Stomach (tissue), 19 donors: ENCODE results near the gene IKBKE. TPM values are rescaled to one million over a fixed set of nuclear protein-coding genes. Genes with fewer than 3 reads are reported as not detected.

ENCODE experiments used
- DNase-seq, 2 donors: peaks; one replicate each; pipeline versions ENCODE4 v3.0.0 to v3.0.0-alpha.2; 2013 to 2019
- H3K27ac ChIP-seq, 5 donors: fragments of 200-600 bp in 4 of 5; sonication (generic) in 4 of 5; one replicate each; pipeline ENCODE4 v1.5.1; 2013 to 2019; ENCODE audit warnings: mild to moderate bottlenecking in 1 of 5, moderate library complexity in 1 of 5
- H3K27me3 ChIP-seq, 3 donors: fragments of 200-600 bp; sonication (generic); one replicate each; pipeline ENCODE4 v1.5.1; 2017 to 2019; ENCODE audit warnings: mixed run types in 1 of 3
- H3K36me3 ChIP-seq, 4 donors: fragments of 200-600 bp; sonication (generic); 1 replicate in 3 of 4; 2 replicates in 1 of 4; pipeline ENCODE4 v1.5.1; 2016 to 2019
- H3K4me1 ChIP-seq, 4 donors: fragments of 200-600 bp; sonication (generic); one replicate each; pipeline ENCODE4 v1.5.1; 2016 to 2019
- H3K4me3 ChIP-seq, 4 donors: fragments of 200-600 bp; sonication (generic) in 3 of 4; one replicate each; pipeline ENCODE4 v1.5.1; 2016 to 2019; ENCODE audit warnings: mild to moderate bottlenecking in 1 of 4
- H3K9me3 ChIP-seq, 4 donors: fragments of 200-600 bp; sonication (generic); one replicate each; pipeline ENCODE4 v1.5.1; 2016 to 2019
- EP300 ChIP-seq: sonication (generic); formaldehyde crosslinking; IDR thresholded peaks from one replicate; pipeline ENCODE4 v1.6.1; 2017; ENCODE audit warnings: antibody characterized with exemption
- POLR2A ChIP-seq, 4 donors: fragments of 450-650 bp; IDR thresholded peaks; one replicate each; pipeline ENCODE4 v1.6.1; 2016; ENCODE audit warnings: antibody characterized with exemption in 4 of 4, control low read depth in 2 of 4, mild to moderate bottlenecking in 1 of 4, moderate library complexity in 1 of 4
- POLR2AphosphoS5 ChIP-seq, 3 donors: sonication (generic); formaldehyde crosslinking; IDR thresholded peaks; one replicate each; pipeline ENCODE4 v1.6.1; 2016; ENCODE audit warnings: antibody characterized with exemption in 3 of 3
- whole genome bisulfite sequencing, 5 donors: extraction: QIAGEN DNeasy Blood & Tissue Kit in 3 of 5; methylation state at CpG; one replicate each; pipeline versions ENCODE4 v1.1.5 to v1.1.7; 2013 to 2018; 5-methylcytosine and 5-hydroxymethylcytosine counted together
- intact Hi-C: fragments of 100-400 bp; cut with DNase I; formaldehyde crosslinking; loops from one replicate; pipeline ENCODE4 v1.15.1; 2023; ENCODE audit warnings: low total_unique reads
- long read RNA-seq, 10 donors: transcript quantifications; one replicate each; lab custom pipeline, GENCODE V29; 2026
- polyA plus RNA-seq, 3 donors: library from polyadenylated mRNA; stranded (reverse); fragments of 200-250 nt; gene quantifications; one replicate each; pipeline ENCODE4 v1.2.3, GENCODE V29; 2013
- total RNA-seq, 5 donors: library from RNA; depleted of rRNA; stranded (reverse); fragments of >200 nt; gene quantifications; one replicate each; pipeline versions ENCODE4 v1.1.0 to v1.2.3, GENCODE V29; 2014 to 2016
- TF ChIP-seq, protein P1 (sequence below), 7 experiments: fragments of 450-650 bp in 4 of 7; fragments of 200-600 bp in 3 of 7; sonication (generic) in 3 of 7; IDR thresholded peaks; one replicate each; pipeline ENCODE4 v1.5.1; 2016 to 2019; ENCODE audit warnings: antibody characterized with exemption in 7 of 7, control low read depth in 2 of 7, mild to moderate bottlenecking in 1 of 7
- donor health status: healthy with polysubstance abuse.
- donor health status: Bipolar disorder and iron deficiency.
- donor health status: healthy.

The IKBKE gene
- total RNA-seq = 10 to 100 TPM in 3 of 5 donors, 1 to 10 TPM in 2; 4.9 to 49.6 (median 15.9) TPM
- 1 to 10 TPM; 5.8 to 8.0 (median 7.2) TPM for polyA plus RNA-seq
- long read RNA-seq, donor 1 = 0 reads
- long read RNA-seq, donor 2, partial matches to known transcripts = 0 of 1 reads
- long read RNA-seq, donor 2, other reads (novel, unspliced or antisense) = 0 of 1 reads
- long read RNA-seq, donor 3 = 0 reads
- long read RNA-seq, donor 4 = 0 reads
- long read RNA-seq, donor 5 = 0 reads
- long read RNA-seq, donor 6 = 0 reads
- long read RNA-seq, donor 7, partial matches to known transcripts = 0 of 1 reads
- long read RNA-seq, donor 7, other reads (novel, unspliced or antisense) = 0 of 1 reads
- long read RNA-seq, donor 8 = 0 reads
- long read RNA-seq, donor 9 = 0 reads
- long read RNA-seq, donor 10 = 0 reads

DNA sequence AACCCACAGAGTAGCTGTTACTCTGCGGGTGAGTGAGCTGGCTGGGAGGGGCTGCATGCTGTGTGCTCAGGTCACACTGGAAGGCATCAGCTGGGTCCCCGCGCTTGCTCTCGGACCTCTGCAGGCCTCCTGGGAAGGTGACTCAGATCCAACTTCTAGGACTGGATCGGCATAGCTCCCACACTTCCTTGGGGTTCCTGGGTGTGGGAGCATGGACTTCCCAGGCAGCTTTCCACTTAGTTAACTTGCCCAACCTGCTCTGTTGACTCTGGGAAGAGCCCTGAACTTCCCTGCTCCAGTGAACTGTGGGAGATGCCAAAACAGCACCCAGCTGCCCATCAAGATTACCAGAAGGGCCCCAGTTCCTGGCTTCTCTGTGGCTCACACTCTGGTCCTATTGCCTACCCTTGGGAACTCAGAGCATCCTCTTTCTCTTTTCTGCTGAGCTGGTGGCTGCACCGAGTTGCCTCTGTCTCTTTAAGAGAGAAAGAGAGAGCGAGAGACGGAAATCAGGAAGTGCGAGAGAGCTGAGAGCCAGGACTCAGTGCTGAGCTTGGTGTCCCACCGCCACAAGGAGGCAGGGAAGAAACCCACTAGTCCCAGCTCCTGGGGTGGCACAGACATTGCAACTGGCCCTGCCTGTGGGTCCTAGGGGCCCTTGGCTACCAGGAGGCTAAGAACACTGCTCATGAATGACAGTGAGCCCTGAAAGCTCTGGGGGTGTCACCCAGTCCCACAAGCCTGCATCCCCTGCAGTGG, at the start of gene IKBKE:
IKBKE (plus strand) TSS at position 544 of the 759 bp plus-strand sequence. CDS start 2,752 bp downstream, outside the sequence.
- Histone ChIP-seq H3K36me3 (peaks cover 6 to 21% (median 14%) of the 10 kb centered on the region in 4 donors), H3K27ac (peak within 1 kb of the TSS; percentile 45 to 89 (median 75)), H3K4me3 (peak within 1 kb of the TSS; percentile 57 to 82 (median 78)), H3K9me3 (no peaks in the 10 kb centered on the region), H3K27me3 (peaks cover 0 to 20% (median 0%) of the 10 kb centered on the region in 3 donors), H3K4me1 (peaks cover 32 to 48% (median 42%) of the 10 kb centered on the region in 4 donors)
- no peak for TF ChIP-seq POLR2A (IDR thresholded peaks at IDR 0.05)
- no peak for TF ChIP-seq EP300
- TF ChIP-seq POLR2AphosphoS5 (IDR thresholded peaks at IDR 0.05) = peak in 2 of 3 donors; percentile 13 to 75
- TF ChIP-seq, protein P1, sequence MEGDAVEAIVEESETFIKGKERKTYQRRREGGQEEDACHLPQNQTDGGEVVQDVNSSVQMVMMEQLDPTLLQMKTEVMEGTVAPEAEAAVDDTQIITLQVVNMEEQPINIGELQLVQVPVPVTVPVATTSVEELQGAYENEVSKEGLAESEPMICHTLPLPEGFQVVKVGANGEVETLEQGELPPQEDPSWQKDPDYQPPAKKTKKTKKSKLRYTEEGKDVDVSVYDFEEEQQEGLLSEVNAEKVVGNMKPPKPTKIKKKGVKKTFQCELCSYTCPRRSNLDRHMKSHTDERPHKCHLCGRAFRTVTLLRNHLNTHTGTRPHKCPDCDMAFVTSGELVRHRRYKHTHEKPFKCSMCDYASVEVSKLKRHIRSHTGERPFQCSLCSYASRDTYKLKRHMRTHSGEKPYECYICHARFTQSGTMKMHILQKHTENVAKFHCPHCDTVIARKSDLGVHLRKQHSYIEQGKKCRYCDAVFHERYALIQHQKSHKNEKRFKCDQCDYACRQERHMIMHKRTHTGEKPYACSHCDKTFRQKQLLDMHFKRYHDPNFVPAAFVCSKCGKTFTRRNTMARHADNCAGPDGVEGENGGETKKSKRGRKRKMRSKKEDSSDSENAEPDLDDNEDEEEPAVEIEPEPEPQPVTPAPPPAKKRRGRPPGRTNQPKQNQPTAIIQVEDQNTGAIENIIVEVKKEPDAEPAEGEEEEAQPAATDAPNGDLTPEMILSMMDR (IDR thresholded peaks at IDR 0.05) = peak in 2 of 7 experiments; percentile 19 to 30
- DNase-seq = peak; percentile 67 to 83
- 6 to 14% (median 9%) methylated on average over 8 to 10 of the region's 10 CpGs for WGBS, 5 donors
- intact Hi-C loops = no loop called here

DNA sequence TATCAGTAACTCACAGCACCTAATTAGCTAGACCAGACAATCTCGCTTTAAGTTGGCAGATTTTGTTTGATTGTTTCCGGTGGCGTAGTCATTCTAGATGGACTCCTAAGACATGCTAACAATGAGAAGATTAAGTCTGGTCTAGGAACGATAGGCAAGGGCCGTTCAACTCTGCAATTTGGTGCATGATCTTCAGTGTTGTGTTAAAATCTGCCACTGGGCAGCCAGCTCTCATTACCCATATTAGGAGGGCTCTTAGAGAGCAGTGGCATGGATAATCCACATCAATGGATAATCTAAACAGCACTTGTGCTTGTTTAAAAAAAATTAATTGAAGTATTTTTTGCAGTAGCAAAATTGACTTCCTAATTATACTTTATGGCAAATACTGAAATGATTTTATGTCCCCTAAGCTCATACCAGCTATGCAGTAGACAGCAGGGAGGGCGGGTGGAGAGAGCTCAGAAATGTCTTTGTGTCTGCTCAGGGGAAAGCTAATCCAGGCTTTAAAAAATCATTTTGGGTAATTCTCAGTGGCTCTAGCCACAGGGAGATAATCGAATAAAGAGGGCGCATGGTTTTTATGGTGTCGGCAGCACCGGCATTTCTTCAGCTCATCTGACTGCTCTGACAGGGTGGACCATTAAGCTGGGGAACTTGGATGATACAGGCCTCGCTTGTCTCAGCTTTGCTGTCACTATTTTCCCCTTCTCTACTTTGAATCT, 48.5 kb upstream of the IKBKE start:
- DNase-seq = no peak
- no peaks in the 10 kb centered on the region for H3K27me3 ChIP-seq
- H3K4me3 ChIP-seq = no peak overlapping the region
- intact Hi-C loops = no loop called here
- peaks cover 0 to 12% (median 3%) of the 10 kb centered on the region in 4 donors for H3K4me1 ChIP-seq
- H3K27ac ChIP-seq = no peak overlapping the region
- TF ChIP-seq POLR2A (IDR thresholded peaks at IDR 0.05) (no peak), EP300 (no peak), POLR2AphosphoS5 (IDR thresholded peaks at IDR 0.05) (no peak)
- TF ChIP-seq, protein P1 (IDR thresholded peaks at IDR 0.05) = no peak
- peaks cover 5 to 86% (median 48%) of the 10 kb centered on the region in 4 donors for H3K36me3 ChIP-seq
- no peaks in the 10 kb centered on the region for H3K9me3 ChIP-seq
- WGBS, 5 donors = 85 to 94% (median 90%) methylated on average over 11 of the region's 11 CpGs

DNA sequence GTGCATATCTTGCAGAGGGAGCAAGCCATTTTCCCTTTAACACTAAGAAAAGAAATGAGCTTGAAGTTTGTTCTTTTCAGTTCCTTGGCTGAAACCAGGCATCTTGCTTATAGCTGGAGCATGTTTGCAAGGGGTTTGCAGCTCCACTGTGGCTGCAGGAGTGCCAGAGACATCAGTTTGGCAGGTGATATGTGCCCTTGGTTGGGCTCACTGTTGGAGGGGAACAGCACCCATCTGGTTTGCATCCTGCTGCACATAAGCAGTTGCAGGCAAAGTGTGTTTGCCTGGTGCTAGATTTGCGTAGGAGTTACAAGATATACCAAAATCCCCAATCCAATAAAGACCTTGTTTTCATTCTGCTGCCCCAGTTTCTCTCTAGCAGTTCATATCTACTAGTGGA, 47.8 kb upstream of the IKBKE start:
- Histone ChIP-seq H3K9me3 (no peaks in the 10 kb centered on the region), H3K36me3 (peaks cover 5 to 83% (median 44%) of the 10 kb centered on the region in 4 donors), H3K4me3 (no peak overlapping the region), H3K27ac (no peak overlapping the region), H3K4me1 (peaks cover 0 to 12% (median 3%) of the 10 kb centered on the region in 4 donors), H3K27me3 (no peaks in the 10 kb centered on the region)
- 89 to 97% (median 96%) methylated on average over 1 of the region's 1 CpG for WGBS, 5 donors
- DNase-seq = no peak
- intact Hi-C loops = no loop called here
- TF ChIP-seq POLR2A (IDR thresholded peaks at IDR 0.05) = no peak
- no peak for TF ChIP-seq EP300
- TF ChIP-seq, protein P1 (IDR thresholded peaks at IDR 0.05) = no peak
- no peak for TF ChIP-seq POLR2AphosphoS5 (IDR thresholded peaks at IDR 0.05)

DNA sequence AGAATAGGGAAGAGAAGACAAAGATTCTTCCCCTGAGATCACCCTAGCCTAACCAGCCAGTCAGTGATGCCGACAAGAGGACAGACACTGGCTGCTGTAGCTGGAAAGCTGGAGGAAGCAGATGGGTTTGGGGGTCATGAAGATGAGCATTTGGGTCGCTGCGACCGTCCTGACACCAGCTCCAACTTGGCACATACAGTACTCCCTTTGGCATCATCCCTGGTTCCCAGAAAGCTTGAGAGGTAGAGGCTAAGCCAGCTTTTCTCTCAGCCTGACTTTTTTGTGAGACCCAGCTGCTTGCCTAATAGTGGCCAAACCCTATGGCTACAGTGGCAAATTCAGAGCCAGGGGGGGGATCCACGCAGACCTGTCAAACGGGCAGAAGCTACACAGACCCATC, 43.0 kb upstream of the IKBKE start:
- Histone ChIP-seq H3K4me3 (no peak overlapping the region), H3K9me3 (no peaks in the 10 kb centered on the region), H3K27me3 (no peaks in the 10 kb centered on the region), H3K4me1 (peaks cover 6 to 17% (median 12%) of the 10 kb centered on the region in 4 donors), H3K27ac (no peak overlapping the region), H3K36me3 (peaks cover 8 to 77% (median 39%) of the 10 kb centered on the region in 4 donors)
- 93 to 99% (median 96%) methylated on average over 6 of the region's 6 CpGs for WGBS, 5 donors
- intact Hi-C loops = no loop called here
- DNase-seq = no peak
- TF ChIP-seq EP300 (no peak), POLR2A (IDR thresholded peaks at IDR 0.05) (no peak), POLR2AphosphoS5 (IDR thresholded peaks at IDR 0.05) (no peak)
- TF ChIP-seq, protein P1 (IDR thresholded peaks at IDR 0.05) = no peak
